GM19023 (cell line): Measurements from ENCODE around the gene SLC9A3.

Experiments
- ATAC-seq: cut with Tn5 transposase; IDR thresholded peaks from one replicate; pipeline ENCODE4 v1.9.1; 2021; ENCODE audit warnings: mild to moderate bottlenecking, moderate library complexity; ENCODE audit not compliant: unreplicated experiment

SLC9A3 gene

GRCh38 chr5:433836-434235 is 90.4 kb downstream of the SLC9A3 start:
- no peak for ATAC-seq

- no peak for ATAC-seq
Measured at GRCh38 chr5:432928-433791, 91.1 kb downstream of the SLC9A3 start.

- no peak for ATAC-seq
Measured at GRCh38 chr5:432201-432927, 91.9 kb downstream of the SLC9A3 start.

- ATAC-seq, result no peak
Measured at GRCh38 chr5:431711-432050, 92.6 kb downstream of the SLC9A3 start.

GRCh38 chr5:431001-431710 is 93.1 kb downstream of the SLC9A3 start:
- ATAC-seq, result peak; percentile 68

GRCh38 chr5:430214-430925 is 93.9 kb downstream of the SLC9A3 start:
- no peak for ATAC-seq

GRCh38 chr5:429453-430188 is 94.6 kb downstream of the SLC9A3 start:
- no peak for ATAC-seq

- ATAC-seq, result no peak
Measured at GRCh38 chr5:428754-429452, 95.3 kb downstream of the SLC9A3 start.

- ATAC-seq, result no peak
Measured at GRCh38 chr5:428219-428618, 96.0 kb downstream of the SLC9A3 start.

GRCh38 chr5:427415-428087 is 96.7 kb downstream of the SLC9A3 start:
- ATAC-seq, result no peak

GRCh38 chr5:426392-426976 is 97.8 kb downstream of the SLC9A3 start:
- ATAC-seq, result no peak

- no peak for ATAC-seq
Measured at GRCh38 chr5:425714-426113, 98.5 kb downstream of the SLC9A3 start.

- peak; percentile 85 for ATAC-seq
Measured at GRCh38 chr5:424301-425110, 99.7 kb downstream of the SLC9A3 start.

- no peak for ATAC-seq
Measured at GRCh38 chr5:423626-424261, 100.5 kb downstream of the SLC9A3 start.

GRCh38 chr5:423233-423565 is 101.0 kb downstream of the SLC9A3 start:
- ATAC-seq, result no peak

- ATAC-seq, result no peak
Measured at GRCh38 chr5:422323-423232, 101.7 kb downstream of the SLC9A3 start.

GRCh38 chr5:421901-422300 is 102.3 kb downstream of the SLC9A3 start:
- no peak for ATAC-seq
